GM06990 (cell line): ENCODE measurements around the gene KRT33B.
"Not testable (repeated sequence)": the region's sequence is repeated elsewhere in the genome, so short reads cannot be mapped to it uniquely, and the experiment has no call there.

Source experiments
- DNase-seq: peaks from one replicate; pipeline ENCODE4 v3.0.0-alpha.2; 2011; ENCODE audit not compliant: insufficient read length; ENCODE audit errors: extremely low read depth
- H3K27me3 ChIP-seq: replicated peaks from 2 replicates; pipeline ENCODE4 v1.6.0; 2011; ENCODE audit warnings: low read length; ENCODE audit not compliant: control insufficient read depth, insufficient read depth
- H3K36me3 ChIP-seq: 2 replicates; pipeline ENCODE4 v1.5.1; 2011; ENCODE audit warnings: low read length; ENCODE audit not compliant: control insufficient read depth, insufficient read depth
- H3K4me3 ChIP-seq: replicated peaks from 2 replicates; pipeline ENCODE4 v1.5.1; 2011; ENCODE audit warnings: low read depth, mild to moderate bottlenecking, control low read depth, low read length
- CTCF ChIP-seq: IDR thresholded peaks from 2 replicates; pipeline ENCODE4 v1.5.1; 2011; ENCODE audit warnings: low read length, control low read depth, mild to moderate bottlenecking, inconsistent platforms; ENCODE audit not compliant: insufficient read depth, poor library complexity, severe bottlenecking

The KRT33B gene

GRCh38 chr17:41396996-41397660 is 27.5 kb upstream of the KRT33B start, which contains the start of gene KRT31:
TSS of gene KRT31 (minus strand) at chr17:41397608. CDS start at chr17:41397539, 69 bp downstream.
- Histone ChIP-seq H3K36me3 (no peaks in the 10 kb centered on the region), H3K27me3 (peaks cover 1% of the 10 kb centered on the region; the same call in 1 of the 2 replicates), H3K4me3 (no peak within 1 kb of the TSS)
- no peak for DNase-seq
- TF ChIP-seq CTCF: no peak

GRCh38 chr17:41396340-41396739 is 26.7 kb upstream of the KRT33B start:
- no peaks in the 10 kb centered on the region for H3K36me3 ChIP-seq

GRCh38 chr17:41395611-41396010 is 26.0 kb upstream of the KRT33B start:
- Histone ChIP-seq H3K27me3 (peaks cover 1% of the 10 kb centered on the region; the same call in 1 of the 2 replicates), H3K36me3 (no peaks in the 10 kb centered on the region), H3K4me3 (no peak overlapping the region)
- no peak for TF ChIP-seq CTCF
- DNase-seq: no peak

More at GRCh38 chr17:41396340-41396739, 26.7 kb upstream of the KRT33B start:
- no peak for TF ChIP-seq CTCF
- Histone ChIP-seq H3K4me3 (no peak overlapping the region), H3K27me3 (peaks cover 1% of the 10 kb centered on the region; the same call in 1 of the 2 replicates)
- no peak for DNase-seq

- not testable (repeated sequence) for H3K4me3 ChIP-seq, DNase-seq, H3K36me3 ChIP-seq, H3K27me3 ChIP-seq
Measured at GRCh38 chr17:41395044-41395443, 25.4 kb upstream of the KRT33B start.

- TF ChIP-seq CTCF: no peak
- DNase-seq: no peak
- Histone ChIP-seq H3K27me3 (no peaks in the 10 kb centered on the region), H3K4me3 (no peak overlapping the region), H3K36me3 (no peaks in the 10 kb centered on the region)
Measured at GRCh38 chr17:41394254-41394996, 24.8 kb upstream of the KRT33B start.

- no peak for TF ChIP-seq CTCF
- Histone ChIP-seq H3K27me3 (no peaks in the 10 kb centered on the region), H3K4me3 (no peak overlapping the region), H3K36me3 (no peaks in the 10 kb centered on the region)
- no peak for DNase-seq
Measured at GRCh38 chr17:41393826-41394225, 24.2 kb upstream of the KRT33B start.
